NCI-H2081 (cell line): ENCODE measurements around the gene TNFRSF9.
A peak's percentile ranks its signal among the peaks of the same experiment; 100 is the strongest.
"Not testable (repeated sequence)": the region's sequence is repeated elsewhere in the genome, so short reads cannot be mapped to it uniquely, and the experiment has no call there.

Source experiments
- DNase-seq, 2 experiments: peaks; one replicate each; lab custom pipeline; 2025; lab: John Stamatoyannopoulos, UW

TNFRSF9 gene

DNA sequence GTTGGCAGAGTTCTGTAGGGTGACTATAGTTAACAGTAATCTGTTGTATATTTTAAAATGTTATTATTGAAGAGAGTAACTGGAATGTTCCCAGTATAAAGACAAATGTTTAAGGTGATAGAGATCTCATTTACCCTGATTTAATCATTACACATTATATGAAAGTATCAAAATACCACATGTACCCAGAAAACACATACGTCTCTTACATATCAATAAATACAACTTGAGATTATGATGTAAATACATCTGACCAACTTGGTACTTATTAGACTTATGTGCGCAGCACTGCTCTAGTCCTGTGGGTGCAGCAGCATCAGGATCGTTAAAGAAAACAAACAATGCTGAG is 20.2 kb upstream of the TNFRSF9 start:
- DNase-seq: no peak

DNA sequence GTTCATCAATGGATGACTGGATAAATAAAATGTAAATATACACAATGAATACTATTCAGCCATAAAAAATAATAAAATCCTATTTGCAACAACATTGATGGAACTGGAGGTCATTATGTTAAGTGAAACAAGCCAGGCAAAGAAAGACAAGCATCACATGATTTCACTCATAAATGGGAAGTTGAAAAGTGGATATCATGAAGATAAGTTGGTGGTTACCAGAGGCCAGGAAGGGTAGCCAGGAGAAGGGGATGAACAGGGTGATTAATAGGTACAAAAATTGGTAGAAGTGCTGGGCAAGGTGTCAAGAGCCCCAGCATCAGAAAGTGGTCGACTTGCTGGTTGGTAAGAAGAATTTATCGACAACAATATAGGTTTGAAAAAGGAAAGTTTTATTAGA is 19.5 kb upstream of the TNFRSF9 start:
- DNase-seq: no peak

DNA sequence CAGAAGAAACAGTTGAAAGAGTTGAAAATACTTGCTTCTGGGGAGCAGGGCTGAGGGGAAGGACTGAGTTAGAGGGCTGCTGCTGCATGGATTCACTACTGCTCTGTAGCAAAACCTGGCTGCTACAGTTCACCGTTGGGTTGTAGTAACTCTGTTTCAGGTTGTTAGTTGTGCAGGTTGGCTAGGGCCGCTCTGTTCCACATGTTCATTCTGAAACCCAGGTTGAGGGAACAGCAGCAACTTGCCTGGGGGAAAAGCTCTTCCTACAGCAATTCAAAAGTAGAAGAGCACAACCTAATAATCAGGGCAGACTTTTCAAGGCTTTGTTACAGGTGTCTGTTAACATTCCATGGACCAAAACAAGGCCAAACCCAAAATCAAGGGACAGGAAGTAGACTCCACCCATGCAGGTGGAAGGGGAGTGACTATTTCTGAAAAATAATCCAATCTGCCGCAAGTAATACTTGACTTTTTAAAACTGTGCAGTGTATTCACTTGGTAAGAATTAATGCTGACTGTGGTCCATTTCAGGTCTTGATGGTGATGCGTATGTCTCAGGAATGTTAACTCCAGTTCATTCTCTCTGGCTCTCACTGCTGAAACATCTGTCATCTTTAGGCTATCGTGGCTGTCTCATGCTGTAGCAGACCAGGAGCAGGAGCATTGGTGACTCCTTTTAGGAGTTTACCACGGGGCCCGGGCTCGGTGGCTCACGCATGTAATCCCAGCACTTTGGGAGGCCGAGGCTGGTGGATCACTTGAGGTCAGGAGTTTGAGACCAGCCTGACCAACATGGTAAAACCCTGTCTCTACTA is 15.8 kb upstream of the TNFRSF9 start:
- DNase-seq: no peak

DNA sequence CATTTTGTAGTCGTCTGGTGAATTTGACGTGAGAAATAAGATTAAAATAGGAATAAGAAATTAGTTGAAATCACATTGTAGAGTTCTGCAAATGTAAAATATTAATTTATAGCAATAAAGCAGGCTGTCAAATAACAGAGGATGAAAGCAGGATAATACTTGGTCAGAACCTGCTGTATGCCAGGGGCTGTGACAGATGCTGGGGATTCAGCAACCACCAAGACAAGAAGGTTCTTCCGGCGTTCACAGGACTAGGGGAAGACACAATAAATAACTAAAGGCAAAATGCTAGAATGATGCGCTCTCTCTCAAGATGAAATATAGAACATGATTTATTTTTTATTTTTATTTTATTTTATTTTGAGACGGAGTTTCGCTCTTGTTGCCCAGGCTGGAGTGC is 14.0 kb upstream of the TNFRSF9 start:
- DNase-seq: no peak

DNA sequence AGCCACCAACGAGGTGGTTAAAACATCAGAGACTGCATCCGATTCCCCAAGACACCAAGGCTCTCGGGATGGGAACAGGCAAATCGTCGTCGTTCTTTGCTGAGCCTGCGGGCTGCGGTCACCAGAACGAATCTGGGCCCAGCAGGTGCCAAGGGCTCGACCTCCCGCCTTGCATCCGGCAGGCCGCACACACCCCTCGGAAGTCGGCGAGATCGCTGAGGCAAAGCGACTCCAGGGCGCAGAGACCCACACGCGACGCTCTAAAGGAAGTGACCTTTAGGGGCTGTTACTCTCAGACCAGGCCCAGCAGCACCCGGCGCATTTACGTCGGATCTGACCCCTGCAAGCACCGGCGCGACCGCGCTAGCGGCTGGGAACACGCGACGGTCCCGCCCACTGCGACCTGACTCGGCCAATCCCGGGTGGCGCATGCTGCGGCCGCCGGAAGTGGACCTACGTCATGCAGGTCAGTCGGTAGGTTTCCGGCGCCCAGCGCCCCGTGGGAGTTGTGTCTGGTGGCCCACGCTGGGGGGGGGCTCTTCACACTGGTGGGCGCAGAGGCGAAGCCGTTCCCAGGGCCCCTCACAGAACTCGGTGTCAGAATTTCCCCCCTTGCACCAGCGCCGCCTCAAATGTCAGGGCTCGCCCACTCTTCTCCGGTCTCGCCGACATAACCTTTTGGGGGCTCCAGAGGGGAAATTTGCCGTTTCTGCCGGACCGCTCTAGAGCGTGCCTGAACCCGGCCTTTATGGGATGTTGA is 13.4 kb upstream of the TNFRSF9 start:
- DNase-seq: peak; percentile 56 to 77

DNA sequence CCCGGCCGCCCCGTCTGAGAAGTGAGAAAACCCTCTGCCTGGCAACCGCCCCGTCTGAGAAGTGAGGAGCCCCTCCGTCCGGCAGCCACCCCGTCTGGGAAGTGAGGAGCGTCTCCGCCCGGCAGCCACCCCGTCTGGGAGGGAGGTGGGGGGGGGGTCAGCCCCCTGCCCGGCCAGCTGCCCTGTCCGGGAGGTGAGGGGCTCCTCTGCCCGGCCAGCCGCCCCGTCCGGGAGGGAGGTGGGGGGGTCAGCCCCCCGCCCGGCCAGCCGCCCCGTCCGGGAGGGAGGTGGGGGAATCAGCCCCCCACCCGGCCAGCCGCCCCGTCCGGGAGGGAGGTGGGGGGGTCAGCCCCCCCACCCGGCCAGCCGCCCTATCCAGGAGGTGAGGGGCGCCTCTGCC is 12.2 kb upstream of the TNFRSF9 start:
- not testable (repeated sequence) for DNase-seq

DNA sequence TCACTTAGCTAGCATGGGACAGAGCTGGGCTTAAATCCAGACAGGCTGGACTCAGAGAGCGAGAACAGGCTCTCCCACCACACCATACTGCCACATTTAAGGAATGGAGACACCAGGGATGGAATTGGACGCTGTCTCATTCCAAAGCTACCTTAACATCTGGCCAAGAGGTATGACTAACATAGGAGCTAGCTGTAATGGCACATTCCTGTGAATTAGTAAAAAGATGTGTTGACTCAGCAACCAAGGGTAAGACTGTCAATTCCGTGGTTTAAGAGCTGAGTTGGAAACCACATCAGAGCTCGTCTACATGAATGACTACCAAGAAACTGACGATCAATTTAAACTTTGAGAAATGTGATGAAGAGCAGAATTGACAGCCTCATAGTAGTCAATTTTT is 8.3 kb upstream of the TNFRSF9 start:
- DNase-seq: no peak

DNA sequence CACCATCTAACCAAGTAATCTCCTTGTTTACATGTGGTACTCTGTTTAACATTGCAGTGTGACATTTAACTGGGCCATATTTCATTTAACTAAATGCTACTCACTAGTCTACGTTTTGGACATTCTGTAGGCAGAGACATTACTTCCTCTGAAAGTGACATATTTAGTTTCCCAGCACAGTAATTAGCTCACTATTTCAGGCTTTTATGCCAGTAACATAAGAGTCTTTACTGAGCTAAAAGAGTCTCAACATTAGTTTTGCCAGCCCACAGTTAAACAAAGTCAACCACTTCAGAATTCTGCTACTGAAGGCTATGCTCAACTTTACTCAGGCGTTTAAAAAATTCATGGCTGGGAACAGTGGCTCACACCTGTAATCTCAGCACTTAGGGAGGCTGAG is 2.6 kb upstream of the TNFRSF9 start:
- no peak for DNase-seq

DNA sequence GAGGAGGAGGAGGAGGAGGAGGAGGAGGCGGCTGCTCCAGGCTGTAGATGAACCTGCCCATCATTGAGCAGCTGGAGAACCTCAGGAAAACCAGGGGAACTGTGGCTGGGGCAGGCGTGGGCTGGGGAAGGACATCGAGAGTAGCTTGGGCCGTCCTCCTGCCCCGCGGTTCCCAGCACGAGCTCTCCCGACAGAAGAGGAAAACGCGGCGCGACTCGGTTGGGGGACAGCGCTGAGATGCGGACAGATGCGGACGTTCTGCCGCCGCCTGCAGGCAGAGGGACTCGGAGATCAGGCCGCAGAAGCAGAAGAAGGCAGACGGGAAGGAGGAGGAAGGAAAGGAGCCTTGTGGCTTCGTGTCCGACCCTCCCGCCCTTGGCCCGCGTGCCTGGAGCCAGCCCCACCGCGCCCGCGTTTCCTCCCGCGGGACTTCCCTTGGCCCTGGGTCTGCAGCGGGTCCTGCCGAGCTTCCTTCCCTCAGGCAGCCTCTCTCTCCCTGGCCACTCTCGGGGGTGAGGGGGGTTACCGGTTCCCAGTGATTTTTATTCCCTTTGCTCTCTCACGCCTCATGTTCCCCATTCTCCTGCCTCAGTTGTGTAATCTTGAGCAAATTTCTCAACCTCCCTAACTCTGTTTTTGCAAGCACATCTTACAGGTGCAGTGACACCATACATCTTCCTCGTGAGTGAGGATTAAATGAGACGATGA is 1.7 kb upstream of the TNFRSF9 start:
- no peak for DNase-seq

DNA sequence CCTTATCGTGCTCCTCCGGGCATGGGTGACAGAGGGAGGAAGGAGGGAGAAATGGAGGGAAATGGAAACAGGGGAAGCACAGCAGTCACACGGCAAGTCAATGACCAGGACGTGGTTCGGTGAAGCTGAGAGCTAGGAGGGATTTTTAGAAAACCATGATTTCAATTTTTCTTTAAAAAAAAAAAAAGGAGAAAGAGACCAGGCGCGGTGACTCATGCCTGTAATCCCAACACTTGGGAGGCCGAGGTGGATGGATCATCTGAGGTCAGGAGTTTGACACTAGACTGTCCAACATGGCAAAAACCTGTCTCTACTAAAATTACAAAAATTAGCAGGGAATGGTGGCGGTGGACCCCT is 776 bp upstream of the TNFRSF9 start:
- no peak for DNase-seq

DNA sequence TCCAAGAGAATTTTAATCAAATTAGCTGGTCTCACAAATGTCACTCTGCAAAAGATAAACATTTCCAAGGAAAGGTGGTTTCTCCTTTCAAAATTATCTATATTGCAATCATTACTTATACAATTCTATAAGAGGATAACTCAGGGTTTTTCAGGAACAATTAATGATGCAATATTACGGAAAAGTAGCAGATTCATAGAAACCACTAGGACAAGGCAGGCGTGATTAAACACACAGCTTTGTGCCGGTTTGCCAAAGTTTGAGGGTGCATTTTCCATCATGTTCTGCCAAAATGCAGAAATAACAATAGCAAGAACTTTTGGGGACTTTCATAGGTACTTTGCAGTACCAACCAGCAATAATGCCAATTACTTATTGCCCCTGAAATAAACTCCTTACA is 605 bp downstream of the TNFRSF9 start:
- no peak for DNase-seq

DNA sequence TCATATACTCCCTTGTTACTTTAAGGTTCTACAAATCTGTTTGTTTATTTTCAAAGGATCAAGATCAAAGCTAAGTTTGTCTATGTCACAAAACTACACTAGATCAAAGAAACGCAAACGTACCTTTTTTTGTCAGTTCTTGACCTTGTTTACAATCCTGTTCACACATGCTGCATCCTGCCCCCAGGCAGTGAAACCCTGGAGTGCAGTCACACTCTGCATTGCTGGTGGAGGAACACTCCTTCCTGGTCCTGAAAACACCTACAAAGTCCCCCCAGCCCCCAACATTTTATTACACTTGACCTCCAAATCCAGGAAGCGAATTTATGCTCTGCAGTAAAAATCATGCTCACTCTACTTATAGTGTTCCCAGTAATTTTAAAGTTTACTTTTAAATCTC is 2.6 kb downstream of the TNFRSF9 start:
- DNase-seq: peak in 1 of 2 experiments; percentile 12

DNA sequence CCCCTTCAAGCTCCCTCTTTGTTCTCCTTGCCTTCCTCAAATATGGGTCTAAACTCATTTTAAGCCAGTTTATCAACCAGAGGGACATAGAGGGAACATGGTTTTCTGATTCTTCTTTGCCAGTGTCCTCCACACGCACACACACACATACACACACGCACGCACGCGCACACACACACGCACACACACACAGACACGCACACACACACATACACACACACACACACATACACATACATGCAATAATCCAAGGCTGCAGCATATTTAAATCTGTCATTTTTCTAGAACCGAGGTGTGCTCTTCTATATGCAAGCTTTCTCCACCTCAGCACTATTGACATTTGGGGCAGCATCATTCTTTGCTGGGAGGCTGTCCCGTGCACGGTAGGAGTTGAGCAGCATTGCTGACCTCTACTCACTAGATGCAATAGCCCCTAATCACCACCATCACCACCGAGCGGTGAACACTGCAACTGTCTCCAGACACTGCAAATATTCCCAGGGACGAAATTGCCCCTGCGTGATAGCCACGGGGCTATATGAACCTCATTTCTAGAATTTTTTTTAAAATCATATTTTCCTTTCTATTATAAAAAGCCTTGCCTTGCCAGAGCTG is 8.0 kb downstream of the TNFRSF9 start:
- DNase-seq: no peak

DNA sequence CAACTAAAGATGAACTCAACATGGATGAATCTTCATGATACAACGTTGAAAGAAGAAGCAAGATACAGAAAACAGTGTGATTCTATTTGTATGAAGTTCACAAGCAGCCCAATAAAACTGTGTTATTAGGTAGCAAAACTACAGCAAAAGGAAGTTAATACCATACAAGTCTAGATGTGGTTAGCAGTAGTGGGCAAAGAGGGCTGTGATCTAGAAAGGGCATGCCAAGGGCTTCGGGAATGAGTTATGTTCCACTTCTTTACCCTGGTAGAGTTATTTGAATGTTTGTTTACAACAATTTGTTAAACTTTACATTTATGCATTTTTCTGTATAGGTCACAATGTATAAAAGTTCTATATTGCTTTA is 9.2 kb downstream of the TNFRSF9 start:
- DNase-seq: no peak

DNA sequence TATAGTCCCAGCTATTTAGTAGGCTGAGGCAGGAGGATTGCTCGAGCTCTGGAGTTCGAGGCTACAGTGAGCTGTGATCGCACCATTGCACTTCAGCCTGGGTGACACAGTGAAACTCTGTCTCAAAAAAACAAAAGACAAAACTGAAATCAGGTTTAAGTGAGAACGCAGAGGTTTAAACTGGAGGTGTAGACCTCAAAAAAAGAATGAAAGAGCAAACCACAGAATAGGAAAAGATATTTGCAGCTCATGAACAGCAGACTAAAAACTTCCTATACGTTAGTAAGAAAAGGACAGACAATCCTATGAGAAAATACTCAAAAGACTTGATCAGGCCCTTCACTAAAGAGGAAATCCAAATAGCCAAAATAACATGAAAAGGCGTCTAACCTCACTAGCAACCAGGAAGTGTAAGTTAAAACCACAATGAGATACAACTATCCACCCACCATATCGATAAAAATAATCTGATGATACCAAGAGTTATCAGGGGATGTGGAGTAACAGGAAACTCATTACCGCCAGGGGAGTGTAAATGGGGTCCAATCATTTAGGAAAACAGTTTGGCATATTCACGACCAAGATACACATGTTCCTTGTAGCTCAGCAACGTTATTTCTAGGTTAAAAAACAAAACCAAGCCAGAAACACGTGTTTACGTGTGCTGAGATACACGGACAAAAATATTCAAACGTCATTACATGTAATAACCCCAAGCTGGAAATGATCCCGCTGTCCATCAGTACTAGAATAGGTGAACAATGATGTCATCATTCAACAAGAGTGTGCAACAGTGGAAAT is 9.8 kb downstream of the TNFRSF9 start:
- no peak for DNase-seq

DNA sequence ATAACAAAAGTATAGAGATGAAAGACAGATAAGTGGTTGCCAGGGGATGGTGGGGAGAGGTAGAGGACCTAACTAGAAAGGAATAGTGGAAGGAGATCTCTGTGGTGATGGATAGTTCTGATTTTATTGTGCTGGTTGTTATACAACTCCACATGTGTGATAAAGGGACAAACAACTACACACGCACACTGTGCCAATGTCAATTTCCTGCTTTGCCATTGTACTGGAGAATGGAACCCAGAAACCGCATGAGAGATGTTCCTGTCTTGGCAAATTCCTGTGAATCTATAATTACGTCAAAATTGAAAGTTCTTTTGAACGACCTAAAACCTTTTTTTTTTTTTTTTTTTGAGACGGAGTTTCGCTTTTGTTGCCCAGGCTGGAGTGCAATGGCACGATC is 11.0 kb downstream of the TNFRSF9 start:
- DNase-seq: peak in 1 of 2 experiments; percentile 23

DNA sequence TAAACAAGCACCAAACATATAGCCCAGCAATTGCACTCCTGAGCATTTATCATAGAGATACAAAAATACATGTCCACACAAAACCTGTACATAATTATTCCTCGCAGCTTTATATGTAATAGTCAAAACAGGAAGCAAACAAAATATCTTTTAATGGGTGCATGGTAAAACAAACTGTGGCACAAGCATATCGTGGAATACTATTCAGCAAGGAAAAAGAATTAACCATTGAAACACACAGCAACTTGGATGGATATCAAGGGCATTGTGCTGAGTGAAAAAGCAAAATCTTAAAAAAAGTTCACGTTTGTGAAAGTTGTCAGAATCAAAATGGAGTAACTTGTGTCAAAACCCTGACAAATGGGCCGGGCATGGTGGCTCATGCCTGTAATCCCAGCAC is 12.4 kb downstream of the TNFRSF9 start:
- no peak for DNase-seq

DNA sequence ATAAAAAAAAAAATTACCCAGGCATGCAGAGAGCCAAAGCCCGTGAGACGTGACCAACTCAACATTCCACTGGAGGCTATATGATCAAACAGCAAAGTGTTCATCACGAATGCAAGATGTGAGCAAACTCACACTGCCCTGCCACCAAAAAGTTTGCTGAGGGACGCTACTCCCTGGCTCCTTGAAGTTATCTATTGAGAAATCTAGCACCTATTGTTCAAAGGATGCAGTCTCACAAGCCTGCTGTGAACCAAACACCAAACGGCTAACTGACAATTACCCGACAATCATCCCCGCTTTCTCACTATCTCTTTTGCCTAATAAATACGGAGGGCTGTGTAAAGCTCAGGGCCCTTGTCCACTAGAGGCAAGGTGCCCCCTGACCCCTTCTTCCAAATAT is 13.6 kb downstream of the TNFRSF9 start:
- not testable (repeated sequence) for DNase-seq

DNA sequence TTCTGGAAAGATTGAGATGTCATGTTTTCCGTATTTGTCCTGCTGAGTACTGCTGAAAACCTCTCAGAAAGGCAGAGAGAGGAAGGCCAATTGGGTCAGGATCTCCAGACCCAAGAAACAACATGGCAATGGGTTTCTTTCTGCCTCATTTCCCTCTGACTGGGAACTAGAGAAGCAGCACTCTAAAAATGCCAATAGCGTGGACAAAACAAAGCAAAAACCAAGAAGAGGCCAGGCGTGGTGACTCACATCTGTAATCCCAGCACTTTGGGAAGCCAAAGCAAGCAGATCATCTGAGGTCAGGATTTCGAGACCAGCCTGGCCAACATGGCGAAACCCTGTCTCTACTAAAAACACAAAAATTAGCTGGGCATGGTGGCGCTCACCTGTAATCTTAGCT is 18.3 kb downstream of the TNFRSF9 start:
- DNase-seq: no peak

DNA sequence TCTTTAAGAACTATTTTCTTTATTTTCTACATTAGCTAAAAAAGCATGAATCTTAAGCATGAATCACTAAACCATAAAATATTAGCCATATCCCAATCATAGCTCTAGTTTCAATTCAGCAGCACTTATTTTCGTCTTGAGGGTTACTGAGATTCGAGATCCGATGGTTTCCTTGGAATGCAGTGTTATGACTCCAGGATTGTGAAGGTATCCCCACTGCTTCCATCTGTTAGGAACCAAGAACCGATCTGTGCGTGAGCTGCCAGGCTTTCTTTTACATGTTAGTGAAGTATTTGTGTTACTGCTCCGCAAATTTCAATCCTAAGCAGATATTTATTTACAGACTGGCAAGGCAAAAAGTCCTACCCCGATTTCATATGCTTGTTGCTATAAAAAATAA is 18.8 kb downstream of the TNFRSF9 start:
- no peak for DNase-seq

DNA sequence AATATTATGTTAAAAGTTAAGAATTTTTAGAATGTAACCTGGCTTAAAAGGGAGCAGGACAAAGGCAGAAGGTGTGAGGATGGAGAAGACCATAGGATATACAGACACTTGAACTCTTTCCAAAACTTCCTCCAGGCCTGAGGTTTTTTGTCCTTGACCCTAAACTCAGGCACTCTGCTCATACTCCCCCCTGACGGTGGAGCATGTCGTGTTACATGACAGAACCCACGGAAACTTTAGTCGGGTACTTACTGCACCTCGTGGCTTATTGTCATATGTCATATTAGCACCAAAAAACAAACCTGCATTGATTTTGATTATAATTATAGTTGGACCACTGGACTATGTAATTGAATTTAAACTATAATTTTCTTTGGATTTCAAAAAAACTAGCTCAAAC is 20.8 kb downstream of the TNFRSF9 start:
- DNase-seq: no peak

DNA sequence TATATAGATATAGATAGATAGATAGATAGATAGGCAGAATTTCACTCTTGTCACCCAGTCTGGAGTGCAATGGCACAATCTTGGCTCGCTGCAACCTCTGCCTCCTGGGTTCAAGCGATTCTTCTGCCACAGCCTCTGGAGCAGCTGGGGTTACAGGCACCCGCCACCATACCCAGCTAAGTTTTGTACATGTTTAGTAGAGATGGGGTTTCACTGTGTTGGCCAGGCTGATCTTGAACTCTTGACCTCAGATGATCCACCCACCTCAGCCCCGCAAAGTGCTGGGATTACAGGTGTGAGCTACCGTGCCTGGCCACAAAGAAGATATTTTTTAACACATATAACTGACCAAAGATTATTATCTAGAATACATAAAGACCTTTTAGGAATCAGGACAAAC is 22.7 kb downstream of the TNFRSF9 start:
- not testable (repeated sequence) for DNase-seq
